Endothelial cell of umbilical vein (primary cell): ENCODE results near the gene SOX8. TPM values are rescaled to one million over a fixed set of nuclear protein-coding genes. Genes with fewer than 3 reads are reported as not detected.

ENCODE experiments used
- BruUV-seq: library from RNA; stranded (reverse); fragments of 400-500 nt; replicated peaks from 2 replicates; lab custom pipeline; 2021; lab: Mats Ljungman, UMichigan
- CTCF ChIA-PET: fragments of 300-600, 350-600 bp; sonication (Branson Sonifier 250); formaldehyde crosslinking; loops from one replicate; lab custom pipeline; 2021; ENCODE audit warnings: antibody characterized with exemption, inconsistent platforms; lab: Charles Lee
- POLR2A ChIA-PET: fragments of 300-600, 350-600 bp; sonication (Branson Sonifier 250); formaldehyde crosslinking; loops from one replicate; lab custom pipeline; 2021; ENCODE audit warnings: antibody characterized with exemption, inconsistent platforms; lab: Charles Lee
- DNase-seq: peaks from one replicate; pipeline ENCODE4 v3.0.0-alpha.2; 2011; ENCODE audit warnings: low read depth, low spot score
- FAIRE-seq: peaks from 2 replicates; lab custom pipeline; 2011; peaks lifted over from hg19 to GRCh38; lab: Jason Lieb, UNC
- H2AFZ ChIP-seq: 2 replicates; pipeline ENCODE4 v1.6.0; 2012; ENCODE audit warnings: low read depth, low read length, control low read depth, inconsistent platforms
- H3K27ac ChIP-seq: 2 replicates; pipeline ENCODE4 v1.5.1; 2011; ENCODE audit warnings: low read depth, mild to moderate bottlenecking, control low read depth, low read length, moderate library complexity; ENCODE audit not compliant: insufficient read depth
- H3K27me3 ChIP-seq, 2 experiments: 2 replicates each; pipeline versions ENCODE4 v1.6.0 to v1.6.1; 2011; ENCODE audit warnings: low read length in 2 of 2, mixed read lengths in 1 of 2; ENCODE audit not compliant: control insufficient read depth in 2 of 2, insufficient read depth in 2 of 2
- H3K36me3 ChIP-seq, 2 experiments: 2 replicates in 1 of 2; 3 replicates in 1 of 2; pipeline ENCODE4 v1.5.1; 2011; ENCODE audit warnings: low read length in 2 of 2, mild to moderate bottlenecking in 1 of 2, moderate library complexity in 1 of 2; ENCODE audit not compliant: control insufficient read depth in 2 of 2, insufficient read depth in 2 of 2; ENCODE audit errors: extremely low read depth in 1 of 2
- H3K4me1 ChIP-seq: 3 replicates; pipeline ENCODE4 v1.5.1; 2011; ENCODE audit warnings: mild to moderate bottlenecking, low read length; ENCODE audit not compliant: control insufficient read depth, insufficient read depth; ENCODE audit errors: extremely low read depth
- H3K4me2 ChIP-seq: 2 replicates; pipeline ENCODE4 v1.6.1; 2011; ENCODE audit warnings: low read length, control low read depth, mixed read lengths; ENCODE audit not compliant: insufficient read depth
- H3K4me3 ChIP-seq, 3 experiments: fragments of 200-600 bp in 1 of 3; sonication (generic), shearing (Covaris generic) in 1 of 3; replicated peaks in 1 of 3; 2 replicates each; pipeline ENCODE4 v1.5.1; 2011 to 2016; ENCODE audit warnings: control low read depth in 3 of 3, low read length in 3 of 3, mild to moderate bottlenecking in 2 of 3, inconsistent platforms in 1 of 3, low read depth in 1 of 3, moderate library complexity in 1 of 3; ENCODE audit not compliant: insufficient read depth in 1 of 3
- H3K79me2 ChIP-seq: 2 replicates; pipeline ENCODE4 v1.6.0; 2012; ENCODE audit warnings: low read length, inconsistent platforms; ENCODE audit not compliant: control insufficient read depth, insufficient read depth
- H3K9ac ChIP-seq: replicated peaks from 2 replicates; pipeline ENCODE3; 2011; ENCODE audit warnings: low read length, control low read depth; ENCODE audit not compliant: insufficient read depth; ENCODE audit errors: extremely low read depth
- H3K9me1 ChIP-seq: replicated peaks from 3 replicates; pipeline ENCODE4 v1.6.0; 2011; ENCODE audit warnings: mild to moderate bottlenecking, low read length; ENCODE audit not compliant: control insufficient read depth, insufficient read depth; ENCODE audit errors: extremely low read depth
- H3K9me3 ChIP-seq: replicated peaks from 2 replicates; pipeline ENCODE4 v1.5.1; 2012; ENCODE audit warnings: low read length, inconsistent platforms; ENCODE audit not compliant: control insufficient read depth, insufficient read depth
- H4K20me1 ChIP-seq: replicated peaks from 2 replicates; pipeline ENCODE3; 2011; ENCODE audit warnings: mild to moderate bottlenecking, low read length; ENCODE audit not compliant: control insufficient read depth, insufficient read depth; ENCODE audit errors: extremely low read depth
- EZH2 ChIP-seq: IDR thresholded peaks from 2 replicates; pipeline ENCODE4 v1.6.1; 2012; ENCODE audit warnings: borderline replicate concordance, low read depth, mild to moderate bottlenecking, moderate library complexity, low read length, inconsistent platforms; ENCODE audit not compliant: severe bottlenecking
- FOS ChIP-seq: IDR thresholded peaks from 2 replicates; pipeline ENCODE4 v1.6.1; 2011; ENCODE audit warnings: mild to moderate bottlenecking, low read length, moderate library complexity, borderline replicate concordance; ENCODE audit not compliant: insufficient read depth
- GATA2 ChIP-seq: IDR thresholded peaks from 2 replicates; pipeline ENCODE4 v1.7.0; 2011; ENCODE audit warnings: low read depth, mild to moderate bottlenecking, moderate library complexity, mixed read lengths, low read length; ENCODE audit not compliant: insufficient read length, insufficient read depth
- JUN ChIP-seq: IDR thresholded peaks from 2 replicates; pipeline ENCODE4 v1.6.1; 2011; ENCODE audit warnings: borderline replicate concordance, low read depth; ENCODE audit not compliant: insufficient read length, insufficient read depth
- MAX ChIP-seq: IDR thresholded peaks from 2 replicates; pipeline ENCODE4 v1.6.1; 2011; ENCODE audit not compliant: insufficient read depth, insufficient read length
- MYC ChIP-seq: IDR thresholded peaks from one replicate; pipeline ENCODE4 v1.6.1; 2011; ENCODE audit warnings: mild to moderate bottlenecking, low read depth, low read length
- POLR2A ChIP-seq: IDR thresholded peaks from 2 replicates; pipeline ENCODE4 v1.6.1; 2012; ENCODE audit warnings: low read depth, mild to moderate bottlenecking, control low read depth, low read length
- POLR2AphosphoS5 ChIP-seq: IDR thresholded peaks from 2 replicates; pipeline ENCODE4 v1.6.1; 2012; ENCODE audit warnings: low read depth, mild to moderate bottlenecking, control low read depth, low read length, moderate library complexity; ENCODE audit not compliant: insufficient read depth
- dilution Hi-C: fragments of 300-500 bp; cut with MboI; formaldehyde crosslinking; loops from one replicate; pipeline ENCODE4 v1.15.0; 2019; ENCODE audit warnings: low sequenced_read_pairs; ENCODE audit not compliant: extremely low pct_ligation_motif_present
- intact Hi-C: fragments of 100-400 bp; cut with micrococcal nuclease; formaldehyde crosslinking; loops from one replicate; pipeline ENCODE4 v1.10.0; 2022
- polyA plus RNA-seq, 4 experiments: library from polyadenylated mRNA; depleted of rRNA in 3 of 4; stranded (reverse) in 3 of 4; unstranded in 1 of 4; fragments of >200 nt; gene quantifications; 2 replicates each; pipeline versions ENCODE4 v1.2.1 to v1.2.3, GENCODE V29; 2011 to 2012; ENCODE audit warnings: missing spikeins in 1 of 4
- total RNA-seq: library from RNA; stranded (reverse); gene quantifications from 2 replicates; pipeline ENCODE4 v1.2.3, GENCODE V29; 2021
- TF ChIP-seq, protein P1 (sequence below), 2 donors: IDR thresholded peaks; 1 replicate in 1 of 2; 2 replicates in 1 of 2; pipeline ENCODE4 v1.5.1; 2011; ENCODE audit warnings: low read length in 2 of 2, mild to moderate bottlenecking in 2 of 2, moderate library complexity in 2 of 2, control low read depth in 1 of 2, inconsistent platforms in 1 of 2, low read depth in 1 of 2; ENCODE audit not compliant: insufficient read depth in 1 of 2; ENCODE audit errors: extremely low read depth in 1 of 2

SOX8 gene
- total and polyA plus RNA-seq, 2 donors (not counting 3 experiments of a cell fraction or from before 2014, with no cell fraction given), result 0.52 to 0.53 TPM

GRCh38 chr16:943971-944370 lies 37.6 kb upstream of the SOX8 start:
- H4K20me1 ChIP-seq, result no peaks in the 10 kb centered on the region
- H3K79me2 ChIP-seq, result no peaks in the 10 kb centered on the region
- TF ChIP-seq POLR2AphosphoS5 (no peak), MYC (no peak), POLR2A (no peak), JUN (no peak), MAX (no peak), FOS (no peak), GATA2 (no peak), EZH2 (no peak)
- TF ChIP-seq, protein P1, sequence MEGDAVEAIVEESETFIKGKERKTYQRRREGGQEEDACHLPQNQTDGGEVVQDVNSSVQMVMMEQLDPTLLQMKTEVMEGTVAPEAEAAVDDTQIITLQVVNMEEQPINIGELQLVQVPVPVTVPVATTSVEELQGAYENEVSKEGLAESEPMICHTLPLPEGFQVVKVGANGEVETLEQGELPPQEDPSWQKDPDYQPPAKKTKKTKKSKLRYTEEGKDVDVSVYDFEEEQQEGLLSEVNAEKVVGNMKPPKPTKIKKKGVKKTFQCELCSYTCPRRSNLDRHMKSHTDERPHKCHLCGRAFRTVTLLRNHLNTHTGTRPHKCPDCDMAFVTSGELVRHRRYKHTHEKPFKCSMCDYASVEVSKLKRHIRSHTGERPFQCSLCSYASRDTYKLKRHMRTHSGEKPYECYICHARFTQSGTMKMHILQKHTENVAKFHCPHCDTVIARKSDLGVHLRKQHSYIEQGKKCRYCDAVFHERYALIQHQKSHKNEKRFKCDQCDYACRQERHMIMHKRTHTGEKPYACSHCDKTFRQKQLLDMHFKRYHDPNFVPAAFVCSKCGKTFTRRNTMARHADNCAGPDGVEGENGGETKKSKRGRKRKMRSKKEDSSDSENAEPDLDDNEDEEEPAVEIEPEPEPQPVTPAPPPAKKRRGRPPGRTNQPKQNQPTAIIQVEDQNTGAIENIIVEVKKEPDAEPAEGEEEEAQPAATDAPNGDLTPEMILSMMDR (IDR thresholded peaks at IDR 0.05; ENCODE audit: extremely low read depth in 1 of 2, insufficient read depth in 1 of 2, low read depth in 1 of 2, low read length in 2 of 2), result no peak
- H3K27ac ChIP-seq, result no peak overlapping the region
- no peak overlapping the region for H3K4me2 ChIP-seq
- ChIA-PET POLR2A (no interaction called here), CTCF (no interaction called here)
- BruUV-seq, result no TSS peak
- FAIRE-seq (no peak), DNase-seq (no peak)
- H3K27me3 ChIP-seq, result no peaks in the 10 kb centered on the region
- no peak overlapping the region for H3K9ac ChIP-seq
- no peaks in the 10 kb centered on the region for H3K4me1 ChIP-seq
- intact Hi-C loops (no loop called here), dilution Hi-C loops (no loop called here)
- peaks cover 3% of the 10 kb centered on the region for H3K9me3 ChIP-seq
- no peak overlapping the region for H2AFZ ChIP-seq
- no peaks in the 10 kb centered on the region for H3K9me1 ChIP-seq
- H3K4me3 ChIP-seq, result no peak overlapping the region
- H3K36me3 ChIP-seq, result no peaks in the 10 kb centered on the region
